HG02938 (cell line): ENCODE measurements around the gene ZNF439.
"Not testable (repeated sequence)": the region's sequence is repeated elsewhere in the genome, so short reads cannot be mapped to it uniquely, and the experiment has no call there.

ENCODE experiments used
- ATAC-seq: cut with Tn5 transposase; IDR thresholded peaks from one replicate; pipeline ENCODE4 v1.9.1; 2021; ENCODE audit warnings: mild to moderate bottlenecking, moderate library complexity; ENCODE audit not compliant: unreplicated experiment

ZNF439 gene

DNA sequence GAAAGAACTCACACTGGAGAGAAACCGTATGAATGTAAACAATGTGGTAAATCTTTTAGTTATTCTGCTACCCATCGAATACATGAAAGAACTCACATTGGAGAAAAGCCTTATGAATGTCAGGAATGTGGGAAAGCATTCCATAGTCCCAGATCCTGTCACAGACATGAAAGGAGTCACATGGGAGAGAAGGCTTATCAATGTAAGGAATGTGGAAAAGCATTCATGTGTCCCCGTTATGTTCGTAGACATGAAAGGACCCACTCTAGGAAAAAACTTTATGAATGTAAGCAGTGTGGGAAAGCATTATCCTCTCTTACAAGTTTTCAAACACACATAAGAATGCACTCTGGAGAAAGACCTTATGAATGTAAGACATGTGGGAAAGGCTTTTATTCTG, 19.2 kb downstream of the ZNF439 start:
- ATAC-seq = not testable (repeated sequence)

DNA sequence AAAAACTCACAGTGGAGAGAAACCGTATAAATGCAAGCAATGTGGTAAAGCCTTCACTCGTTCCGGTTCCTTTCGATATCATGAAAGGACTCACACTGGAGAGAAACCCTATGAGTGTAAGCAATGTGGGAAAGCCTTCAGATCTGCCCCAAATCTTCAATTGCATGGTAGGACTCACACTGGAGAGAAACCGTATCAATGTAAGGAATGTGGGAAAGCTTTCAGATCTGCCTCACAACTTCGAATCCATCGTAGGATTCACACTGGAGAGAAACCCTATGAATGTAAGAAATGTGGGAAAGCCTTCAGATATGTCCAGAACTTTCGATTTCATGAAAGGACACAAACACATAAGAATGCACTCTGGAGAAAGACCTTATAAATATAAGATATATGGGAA, 19.7 kb downstream of the ZNF439 start:
- no peak for ATAC-seq

DNA sequence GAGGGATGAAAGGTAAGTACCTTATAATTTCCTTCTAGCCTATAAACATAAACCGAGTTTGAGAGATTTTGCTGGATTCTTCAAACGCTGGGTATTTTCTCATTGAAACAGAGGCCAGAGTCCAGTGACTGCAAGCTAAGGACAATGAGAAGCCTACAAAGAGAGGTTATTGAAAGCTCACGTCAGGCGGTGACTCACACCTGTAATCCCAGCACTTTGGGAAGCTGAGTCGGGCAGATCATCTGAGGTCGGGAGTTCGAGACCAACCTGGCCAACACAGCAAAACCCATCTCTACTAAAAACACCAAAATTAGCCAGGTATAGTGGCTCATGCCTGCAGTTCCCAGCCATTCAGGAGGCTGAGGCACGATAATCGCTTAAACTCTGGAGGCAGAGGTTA, 24.1 kb downstream of the ZNF439 start:
- no peak for ATAC-seq

DNA sequence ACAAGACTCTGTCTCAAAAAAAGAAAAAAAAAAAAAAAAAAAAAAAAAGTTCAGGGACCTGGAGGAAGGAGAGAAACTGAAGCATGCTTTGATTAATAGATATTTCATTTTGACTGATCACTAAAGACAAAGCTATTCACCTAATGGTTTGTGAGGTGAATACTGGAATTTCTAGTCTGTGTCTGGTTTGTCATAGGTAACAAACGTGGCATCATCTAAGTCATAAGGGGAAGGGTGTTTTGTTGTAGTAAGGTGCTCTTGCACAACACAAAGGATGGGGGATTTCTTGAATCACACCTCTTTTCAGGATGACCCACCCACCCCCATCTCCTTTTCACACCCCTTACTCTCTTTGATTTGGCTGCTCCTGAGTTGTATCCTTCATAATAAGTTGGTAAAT, 25.2 kb downstream of the ZNF439 start:
- no peak for ATAC-seq

DNA sequence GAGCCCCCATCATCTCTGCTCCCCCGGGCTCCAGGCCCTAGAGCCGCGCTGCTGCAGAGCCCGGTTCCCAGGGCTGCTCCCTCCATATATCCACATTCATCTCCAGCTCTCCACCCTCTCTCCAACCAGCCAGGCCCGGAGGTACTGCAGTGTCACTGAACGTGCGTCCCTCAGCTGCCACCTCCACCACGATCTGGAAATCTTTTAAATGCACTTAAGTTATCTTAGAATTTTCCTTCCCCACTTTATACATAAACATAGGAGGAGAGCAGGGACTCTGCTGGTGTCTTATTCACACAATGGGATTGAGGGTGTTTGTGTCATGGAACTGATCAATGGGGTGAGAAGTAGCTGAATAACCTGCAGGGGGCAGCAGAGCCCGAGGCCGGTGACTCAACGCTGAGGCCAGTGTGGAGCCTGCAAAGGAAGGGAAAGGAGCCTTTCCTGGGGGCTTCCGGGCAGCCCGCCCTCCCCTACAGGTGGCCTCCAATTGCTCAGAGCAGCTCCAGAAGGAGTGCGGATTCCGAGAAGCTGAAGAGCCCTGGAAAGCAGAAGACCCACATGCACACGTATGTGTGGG, 31.3 kb downstream of the ZNF439 start:
- ATAC-seq = not testable (repeated sequence)

DNA sequence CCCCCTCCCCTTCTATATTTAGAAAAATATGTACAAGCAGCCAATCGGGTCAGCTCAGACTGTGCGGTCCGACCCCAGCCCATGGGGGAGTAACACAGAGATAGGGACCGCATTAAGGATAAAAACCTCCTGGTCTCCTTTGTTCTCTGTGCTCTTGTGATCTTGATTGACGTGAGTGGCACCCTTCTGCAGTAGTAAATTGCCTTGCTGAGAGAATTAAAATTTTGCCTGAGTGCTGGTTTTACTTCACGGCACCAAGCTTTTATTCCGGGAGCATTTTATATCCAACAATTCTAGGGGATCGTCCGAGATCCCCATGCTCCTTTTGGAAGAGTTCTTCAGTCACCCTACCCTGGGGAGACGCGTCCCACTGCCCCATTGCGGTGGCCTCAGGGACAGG, 32.1 kb downstream of the ZNF439 start:
- ATAC-seq = no peak

- ATAC-seq = no peak
These were observed 32.8 kb downstream of the ZNF439 start for GRCh38 chr19:11881151-11881800.

DNA sequence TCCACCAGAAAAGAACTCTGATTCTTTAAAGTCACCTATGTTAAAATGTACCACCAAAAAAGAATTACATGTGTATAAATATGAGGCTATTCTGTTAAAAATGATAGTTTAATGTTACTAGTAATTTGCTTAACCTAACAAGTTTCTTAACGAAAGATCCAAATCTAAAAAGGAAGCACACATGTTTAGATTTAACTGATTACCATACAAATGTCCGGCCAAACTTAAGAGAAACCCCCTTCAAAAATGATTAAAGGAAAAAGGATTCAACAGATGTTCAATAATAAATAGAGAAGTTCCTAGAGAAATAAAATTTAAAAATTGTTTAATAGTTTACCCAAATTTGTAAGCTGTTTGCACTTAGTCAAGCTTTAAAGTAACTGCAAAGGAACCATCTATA, 34.1 kb downstream of the ZNF439 start:
- no peak for ATAC-seq

- ATAC-seq = no peak
These were observed 38.7 kb downstream of the ZNF439 start for GRCh38 chr19:11887234-11887610.

- ATAC-seq = no peak
These were observed 39.3 kb downstream of the ZNF439 start, which contains the start of gene ZNF69 for GRCh38 chr19:11887611-11888531. Gene ZNF69, plus strand, starts transcription at chr19:11887782. Its CDS starts 142 bp downstream, at chr19:11887924.

DNA sequence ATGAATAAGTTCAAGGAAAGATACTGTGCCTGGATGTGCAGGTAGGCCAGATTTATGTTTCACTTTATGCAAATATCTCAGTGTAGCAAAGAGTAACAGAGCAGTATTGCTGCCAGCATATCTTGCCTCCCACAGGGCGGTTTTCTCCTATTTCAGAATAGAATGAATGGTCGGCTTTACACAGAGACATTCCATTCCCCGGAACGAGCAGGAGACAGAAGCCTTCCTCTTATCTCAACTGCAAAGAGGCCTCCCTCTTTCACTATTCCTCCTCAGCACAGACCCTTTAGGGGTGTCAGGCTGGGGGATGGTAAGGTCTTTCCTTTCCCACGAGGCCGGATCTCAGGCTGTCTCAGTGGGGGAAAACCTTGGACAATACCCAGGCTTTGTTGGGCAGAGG, 41.4 kb downstream of the ZNF439 start:
- ATAC-seq = not testable (repeated sequence)

GRCh38 chr19:11890634-11891033, 42.1 kb downstream of the ZNF439 start:
- ATAC-seq = no peak

DNA sequence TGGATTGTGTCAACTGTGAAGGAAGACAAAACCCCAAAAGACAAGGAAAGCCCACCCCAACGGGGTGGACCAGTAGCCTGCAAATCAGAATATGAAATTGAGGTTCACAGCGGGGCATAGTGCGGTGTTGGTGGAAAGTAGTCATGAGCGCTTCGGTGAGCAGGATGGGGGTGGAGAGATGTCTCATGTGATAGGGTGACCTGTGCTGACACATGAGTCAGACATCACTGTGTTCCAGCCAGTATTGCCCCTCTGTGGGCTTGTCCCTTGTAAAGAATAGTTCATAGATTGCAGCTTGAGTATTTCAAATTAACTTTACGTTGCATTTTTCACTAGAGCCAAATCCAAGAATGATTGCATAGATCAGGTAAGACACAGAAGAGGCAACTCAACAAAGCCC, 46.3 kb downstream of the ZNF439 start:
- no peak for ATAC-seq

DNA sequence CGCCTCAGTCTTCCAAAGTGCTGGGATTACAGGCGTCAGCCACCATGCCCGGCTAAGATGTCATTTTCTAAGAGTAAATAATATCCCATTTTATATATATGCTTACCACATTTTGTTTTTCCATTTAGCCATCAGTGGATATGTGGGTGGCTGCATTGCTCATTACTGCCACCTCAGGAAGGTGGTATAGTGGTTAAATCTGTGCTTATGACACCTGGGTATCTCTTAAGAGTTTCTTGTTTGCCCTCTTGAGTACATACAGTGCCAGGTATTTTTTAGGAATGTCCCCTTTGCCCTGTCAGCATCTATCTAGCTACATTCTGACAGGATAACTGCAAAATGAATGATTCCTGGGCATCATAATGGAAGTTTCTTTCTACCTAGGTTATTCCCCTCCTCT, 53.7 kb downstream of the ZNF439 start:
- ATAC-seq = no peak

GRCh38 chr19:11905928-11906327, 57.4 kb downstream of the ZNF439 start:
- no peak for ATAC-seq

DNA sequence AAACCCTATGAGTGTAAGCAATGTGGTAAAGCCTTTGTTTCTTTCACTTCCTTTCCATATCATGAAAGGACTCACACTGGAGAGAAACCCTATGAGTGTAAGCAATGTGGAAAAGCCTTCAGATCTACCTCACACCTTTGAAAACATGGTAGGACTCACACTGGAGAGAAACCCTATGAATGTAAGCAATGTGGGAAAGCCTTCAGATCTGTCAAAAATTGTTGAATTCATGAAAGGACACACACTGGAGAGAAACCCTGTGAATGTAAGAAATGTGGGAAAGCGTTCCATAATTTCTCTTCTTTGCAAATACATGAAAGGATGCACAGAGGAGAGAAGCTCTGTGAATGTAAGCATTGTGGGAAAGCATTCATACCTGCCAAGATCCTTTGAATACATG, 63.4 kb downstream of the ZNF439 start:
- ATAC-seq = not testable (repeated sequence)

DNA sequence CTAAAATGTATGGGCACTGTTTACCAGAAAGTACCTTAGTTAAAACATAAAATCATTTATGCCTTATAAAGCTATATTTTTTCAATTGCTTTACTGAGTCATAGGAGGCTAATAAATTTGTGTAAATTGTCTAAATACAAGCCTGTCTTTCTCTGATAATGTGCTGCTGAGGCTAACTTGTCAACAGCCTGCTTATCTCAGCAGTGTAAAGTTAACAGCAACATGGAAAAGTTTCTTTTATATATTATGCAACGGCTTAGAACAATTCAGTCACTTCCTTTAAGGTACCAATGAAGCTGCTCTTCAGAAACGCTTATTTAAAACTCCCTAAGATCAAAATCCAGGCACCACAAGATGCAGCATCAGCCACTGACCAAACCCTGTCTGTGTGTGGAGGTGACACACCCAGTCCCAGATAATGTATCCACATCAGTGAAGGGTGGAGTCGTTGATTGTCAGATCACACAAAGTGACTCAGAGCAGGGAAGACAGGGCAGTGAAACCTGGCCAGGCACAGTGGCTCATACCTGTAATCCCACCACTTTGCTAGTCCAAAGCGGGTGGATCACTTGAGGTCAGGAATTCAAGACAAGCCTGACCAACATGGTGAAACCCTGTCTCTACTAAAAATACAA, 66.0 kb downstream of the ZNF439 start:
- not testable (repeated sequence) for ATAC-seq
